SHP77 (cell line): Measurements from ENCODE around the gene CDKN2D.
A peak's percentile ranks its signal among the peaks of the same experiment; 100 is the strongest.
"Not testable (repeated sequence)": the region's sequence is repeated elsewhere in the genome, so short reads cannot be mapped to it uniquely, and the experiment has no call there.

Experiments used
- DNase-seq, 2 experiments: peaks; one replicate each; lab custom pipeline; 2025; lab: John Stamatoyannopoulos, UW

CDKN2D gene

GRCh38 chr19:10551698-10552301 is 17.0 kb downstream of the CDKN2D start:
- DNase-seq, result peak in 1 of 2 experiments; percentile 39

DNA sequence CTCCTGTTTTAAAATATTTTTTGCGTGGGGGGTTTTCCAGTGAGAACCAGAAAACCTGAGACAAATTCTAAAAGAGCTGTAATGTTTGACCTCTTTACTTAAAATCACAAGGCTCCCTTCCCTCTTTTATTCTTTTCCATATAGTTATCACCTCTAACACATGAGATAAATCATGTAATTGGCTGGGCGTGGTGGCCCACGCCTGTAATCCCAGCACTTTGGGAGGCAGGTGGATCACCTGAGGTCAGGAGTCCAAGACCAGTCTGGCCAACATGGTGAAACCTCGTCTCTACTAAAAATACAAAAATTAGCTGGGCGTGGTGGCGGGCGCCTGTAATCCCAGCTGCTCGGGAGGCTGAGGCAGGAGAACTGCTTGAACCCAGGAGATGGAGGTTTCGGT is 17.8 kb downstream of the CDKN2D start:
- DNase-seq, result not testable (repeated sequence)

DNA sequence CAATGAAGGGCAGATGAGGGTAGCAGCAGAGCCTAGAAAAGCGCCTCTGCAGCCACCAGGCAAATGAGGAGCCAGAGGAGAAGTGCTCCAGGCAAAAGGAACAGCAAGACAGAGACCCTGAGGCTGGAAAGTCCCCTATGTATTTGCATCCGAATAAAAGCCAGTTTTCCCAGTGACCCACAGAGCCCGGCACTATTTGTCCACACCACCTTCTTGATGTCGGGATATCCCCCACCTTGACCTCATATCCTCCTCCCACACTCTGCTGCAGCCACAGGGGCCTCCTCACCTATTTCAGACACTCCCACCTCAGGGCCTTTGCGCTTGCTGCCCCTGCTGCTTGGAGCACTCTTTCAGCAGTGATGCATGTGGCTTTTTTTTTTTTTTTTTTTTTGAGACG is 18.4 kb downstream of the CDKN2D start:
- no peak for DNase-seq

- DNase-seq, result no peak
These were observed 19.0 kb downstream of the CDKN2D start for GRCh38 chr19:10549733-10550132.

GRCh38 chr19:10548746-10549276 is 20.0 kb downstream of the CDKN2D start:
- no peak for DNase-seq

GRCh38 chr19:10546817-10547216 is 22.0 kb downstream of the CDKN2D start:
- no peak for DNase-seq

- DNase-seq, result no peak
These were observed 24.0 kb downstream of the CDKN2D start for GRCh38 chr19:10544753-10545251.

- DNase-seq, result no peak
These were observed 24.5 kb downstream of the CDKN2D start for GRCh38 chr19:10544242-10544752.

DNA sequence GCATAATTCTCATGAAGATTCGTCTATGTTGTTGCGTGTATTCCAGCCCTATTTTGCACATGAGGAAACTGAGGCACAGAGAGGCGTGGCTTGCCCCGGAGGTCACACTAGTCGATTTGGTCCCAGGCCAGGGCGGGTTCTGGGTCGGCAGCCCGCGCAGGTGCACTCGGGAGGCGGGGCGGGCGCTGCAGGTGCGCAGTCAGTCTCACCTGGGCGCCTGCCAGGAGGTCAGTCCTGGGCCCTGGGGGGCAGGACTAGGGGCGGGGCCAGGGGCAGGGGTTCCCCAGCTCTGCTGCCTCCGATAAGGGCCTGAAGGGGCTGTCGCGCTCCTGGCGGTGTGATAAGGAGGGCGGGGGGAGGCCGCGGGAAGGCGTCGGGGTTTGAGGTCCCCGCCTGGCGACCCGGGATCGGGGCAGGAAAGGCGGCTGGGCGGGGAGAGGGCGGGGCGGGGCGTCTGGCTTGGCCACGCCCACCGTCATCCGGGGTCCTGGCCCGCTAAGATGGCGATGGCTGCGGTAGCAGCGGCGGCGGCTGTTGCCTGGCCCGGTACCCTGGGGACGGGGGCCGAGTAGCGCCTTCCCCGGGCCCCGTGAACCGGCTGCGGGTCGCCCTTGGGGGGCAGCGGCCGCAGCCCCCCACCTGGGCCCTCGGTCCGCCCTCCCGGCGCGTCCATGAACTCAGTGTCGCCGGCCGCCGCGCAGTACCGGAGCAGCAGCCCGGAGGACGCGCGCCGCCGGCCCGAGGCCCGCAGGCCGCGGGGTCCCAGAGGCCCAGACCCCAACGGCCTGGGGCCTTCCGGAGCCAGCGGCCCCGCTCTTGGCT is 25.1 kb downstream of the CDKN2D start, which contains the start of gene ATG4D:
TSS of gene ATG4D (plus strand) at position 485 of the 822 bp plus-strand sequence. CDS start at position 672, 187 bp downstream.
- DNase-seq, result peak; percentile 43 to 73

DNA sequence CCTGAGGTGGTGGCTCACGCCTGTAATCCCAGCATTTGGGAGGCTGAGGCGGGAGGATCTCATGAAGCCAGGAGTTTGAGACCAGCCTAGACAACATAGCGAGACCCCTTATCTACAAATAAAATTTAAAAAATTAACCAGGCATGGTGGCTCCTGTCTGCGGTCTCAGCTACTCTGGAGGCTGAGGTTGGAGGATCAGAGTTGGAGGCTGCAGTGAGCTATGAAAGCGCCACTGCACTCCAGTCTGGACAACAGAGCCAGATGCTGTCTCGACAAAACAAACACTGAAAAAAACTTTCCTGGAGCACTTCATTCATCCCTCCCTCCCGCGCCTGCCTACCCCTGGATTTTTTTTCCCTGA is 25.7 kb downstream of the CDKN2D start:
- DNase-seq, result no peak

- not testable (repeated sequence) for DNase-seq
These were observed 29.8 kb downstream of the CDKN2D start for GRCh38 chr19:10539016-10539415.

DNA sequence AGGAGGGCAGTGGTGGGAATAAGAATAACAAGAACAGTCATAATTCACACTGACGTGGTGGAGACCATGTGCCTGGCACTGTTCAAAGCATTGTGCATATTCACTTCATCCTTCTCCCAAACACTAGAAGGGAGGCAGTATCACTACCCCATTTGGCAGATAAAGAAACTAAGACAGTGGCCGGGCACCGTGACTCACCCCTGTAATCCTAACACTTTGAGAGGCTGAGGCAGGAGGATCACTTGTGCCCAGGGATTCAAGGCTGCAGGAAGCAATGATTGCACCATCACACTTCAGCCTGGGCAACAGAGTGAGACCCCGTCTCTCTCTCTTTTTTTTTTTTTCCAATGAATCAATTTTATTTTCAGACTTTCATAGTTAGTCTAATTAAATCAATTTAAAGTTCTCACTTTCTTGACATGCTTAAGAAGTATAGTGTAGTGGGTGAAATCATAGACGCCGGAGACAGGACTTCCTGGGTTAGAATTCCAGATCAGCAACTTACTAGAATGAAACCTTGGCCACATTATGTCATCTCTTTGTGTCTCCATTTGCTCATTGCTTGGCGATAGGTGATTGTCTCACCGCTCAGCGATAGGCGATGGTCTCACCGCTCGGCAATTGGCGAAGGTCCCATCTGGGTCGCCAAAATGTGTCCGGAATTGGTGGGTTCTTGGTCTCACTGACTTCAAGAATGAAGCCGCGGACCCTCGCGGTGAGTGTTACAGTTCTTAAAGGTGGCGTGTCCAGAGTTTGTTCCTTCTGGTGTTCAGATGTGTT is 30.4 kb downstream of the CDKN2D start:
- no peak for DNase-seq

GRCh38 chr19:10537668-10538067 is 31.1 kb downstream of the CDKN2D start:
- DNase-seq, result no peak

DNA sequence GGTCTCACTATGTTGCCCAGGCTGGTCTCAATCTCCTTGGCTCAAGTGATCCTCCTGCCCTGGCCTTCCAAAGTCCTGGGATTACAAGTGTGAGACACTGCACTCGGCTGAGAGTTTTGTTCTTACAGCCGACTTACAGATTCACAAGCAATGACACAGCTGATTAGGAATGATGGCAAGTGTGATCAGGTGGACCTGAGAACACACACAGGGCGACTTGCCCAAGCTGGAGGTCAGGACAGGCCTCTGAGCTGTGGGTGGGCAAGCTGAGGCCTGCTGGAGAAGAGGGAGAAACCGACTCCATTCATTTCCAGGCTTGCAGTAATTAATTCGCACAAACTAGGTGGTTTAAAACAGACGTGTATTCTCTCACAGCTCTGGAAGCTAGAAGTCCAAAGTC is 33.2 kb downstream of the CDKN2D start:
- DNase-seq, result no peak

GRCh38 chr19:10533646-10534386 is 35.0 kb downstream of the CDKN2D start:
- no peak for DNase-seq

DNA sequence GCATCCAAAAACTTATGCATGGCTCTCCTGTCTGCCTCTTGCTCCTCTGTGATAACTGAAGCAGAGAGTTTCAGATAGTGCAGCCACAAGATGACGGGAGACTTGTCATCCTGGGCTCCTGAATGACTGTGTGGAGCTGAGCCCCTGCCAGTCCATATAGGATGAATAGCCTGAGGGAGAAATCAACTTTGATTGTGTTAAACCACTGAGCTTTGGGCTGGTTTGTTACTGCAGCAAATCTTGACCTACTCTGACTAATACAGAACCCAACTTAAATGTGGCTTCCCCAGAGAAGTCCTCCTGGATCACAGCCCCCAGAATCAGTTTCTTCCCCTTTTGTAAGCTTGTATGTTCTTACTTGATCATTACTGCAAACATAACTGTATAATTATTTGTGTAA is 36.3 kb downstream of the CDKN2D start:
- DNase-seq, result no peak

DNA sequence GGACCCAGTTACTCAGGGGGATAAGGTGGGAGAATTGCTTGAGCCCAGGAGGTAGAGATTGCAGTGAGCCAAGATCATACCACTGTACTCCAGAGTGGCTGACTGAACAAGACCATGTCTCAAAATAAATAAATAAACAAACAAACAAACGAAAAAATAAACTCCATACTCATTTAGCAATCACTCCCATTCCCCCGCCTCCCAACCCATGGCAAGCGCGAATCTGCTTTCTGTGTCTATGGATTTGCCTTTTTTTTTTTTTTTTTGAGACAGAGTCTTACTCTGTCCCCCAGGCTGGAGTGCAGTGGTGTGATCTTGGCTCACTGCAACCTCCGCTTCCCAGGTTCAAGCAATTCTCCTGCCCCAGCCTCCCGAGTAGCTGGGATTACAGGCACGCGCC is 41.9 kb downstream of the CDKN2D start:
- not testable (repeated sequence) for DNase-seq

- no peak for DNase-seq
These were observed 43.1 kb downstream of the CDKN2D start for GRCh38 chr19:10525636-10526035.

DNA sequence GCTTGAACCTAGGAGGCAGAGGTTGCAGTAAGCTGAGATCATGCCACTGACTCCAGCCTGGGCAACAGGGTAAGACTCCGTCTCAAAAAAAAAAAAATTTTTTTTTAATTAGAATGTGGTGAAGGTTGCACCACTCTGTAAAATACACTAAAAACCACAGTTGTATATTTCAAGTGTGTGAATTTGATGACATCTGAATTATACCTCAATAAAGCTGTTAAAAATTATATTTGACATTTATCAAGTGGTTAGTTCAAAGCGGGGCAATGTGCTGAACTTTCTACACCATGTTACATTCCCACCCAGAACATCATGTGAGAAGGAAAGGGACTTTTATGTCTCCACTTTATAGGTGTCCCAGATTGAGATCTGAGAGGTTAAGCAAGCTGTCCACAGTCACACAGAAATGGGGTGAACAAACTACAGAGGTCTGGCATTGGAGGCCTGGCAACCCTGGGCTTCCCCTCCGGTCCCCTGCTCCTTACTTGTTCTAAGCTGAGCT is 45.6 kb downstream of the CDKN2D start:
- no peak for DNase-seq

- no peak for DNase-seq
These were observed 47.2 kb downstream of the CDKN2D start for GRCh38 chr19:10521461-10522171.
